HG03442 (cell line): ENCODE measurements around the gene EPS8L1.
"Not testable (repeated sequence)": the region's sequence is repeated elsewhere in the genome, so short reads cannot be mapped to it uniquely, and the experiment has no call there.

Experiments used
- ATAC-seq: cut with Tn5 transposase; IDR thresholded peaks from one replicate; pipeline ENCODE4 v1.9.1; 2021; ENCODE audit warnings: mild to moderate bottlenecking, moderate library complexity; ENCODE audit not compliant: unreplicated experiment

The EPS8L1 gene

DNA sequence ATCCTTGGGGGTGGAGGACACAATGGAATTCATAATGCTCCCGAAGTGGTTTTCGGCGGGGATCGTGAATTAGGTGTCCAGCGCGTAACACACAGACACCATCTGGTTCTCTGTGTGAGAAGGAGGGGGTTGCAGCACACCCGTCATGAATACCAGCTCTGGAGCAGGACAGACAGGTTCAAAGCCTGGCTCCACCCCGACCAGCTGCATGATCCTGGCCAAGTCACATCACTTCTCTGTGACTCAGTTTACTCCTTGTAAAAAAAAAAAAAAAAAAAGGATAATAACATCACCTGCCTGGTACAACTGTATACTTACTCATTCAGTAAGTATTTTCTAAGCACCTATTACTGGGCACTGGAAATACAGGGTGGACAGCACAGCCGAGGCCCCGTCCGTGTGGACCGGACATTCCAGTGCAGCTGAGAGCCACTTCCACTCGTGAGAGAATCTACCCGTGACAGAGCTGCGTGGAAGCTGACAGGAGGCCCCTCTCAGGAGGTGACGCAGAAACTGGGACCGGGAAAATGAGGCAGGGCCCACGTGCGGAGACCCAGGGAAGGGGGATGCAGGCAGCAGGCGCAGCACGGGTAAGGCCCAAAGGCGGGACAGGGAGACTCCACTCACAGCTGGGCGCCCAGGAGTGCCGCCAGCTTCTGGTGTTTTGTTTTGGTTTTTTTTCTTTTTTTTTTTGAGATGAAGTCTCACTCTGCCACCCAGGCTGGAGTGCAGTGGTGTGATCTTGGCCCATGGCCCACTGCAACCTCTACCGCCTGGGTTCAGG lies 24.7 kb upstream of the EPS8L1 start:
- no peak for ATAC-seq

DNA sequence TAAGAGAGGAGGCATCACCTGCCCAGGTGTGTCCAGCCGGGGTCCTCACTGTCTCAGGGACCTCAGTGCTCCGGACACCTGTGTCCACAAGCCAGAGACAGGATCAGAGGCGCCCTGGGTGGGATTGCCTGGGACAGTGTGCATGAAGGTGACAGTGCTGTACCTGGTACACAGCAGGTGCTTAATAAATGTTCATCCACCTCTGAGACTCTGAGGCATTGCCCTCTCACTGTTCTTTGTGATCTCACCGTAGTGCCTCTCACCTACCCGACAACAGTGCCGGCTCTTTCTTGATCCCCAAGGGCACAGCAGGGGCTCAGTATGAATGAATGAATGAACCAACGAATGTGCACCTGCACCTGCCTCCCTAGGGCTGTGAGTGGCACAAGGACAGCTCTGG lies 21.9 kb upstream of the EPS8L1 start:
- no peak for ATAC-seq

GRCh38 chr19:55056827-55057226 lies 18.8 kb upstream of the EPS8L1 start:
- no peak for ATAC-seq

DNA sequence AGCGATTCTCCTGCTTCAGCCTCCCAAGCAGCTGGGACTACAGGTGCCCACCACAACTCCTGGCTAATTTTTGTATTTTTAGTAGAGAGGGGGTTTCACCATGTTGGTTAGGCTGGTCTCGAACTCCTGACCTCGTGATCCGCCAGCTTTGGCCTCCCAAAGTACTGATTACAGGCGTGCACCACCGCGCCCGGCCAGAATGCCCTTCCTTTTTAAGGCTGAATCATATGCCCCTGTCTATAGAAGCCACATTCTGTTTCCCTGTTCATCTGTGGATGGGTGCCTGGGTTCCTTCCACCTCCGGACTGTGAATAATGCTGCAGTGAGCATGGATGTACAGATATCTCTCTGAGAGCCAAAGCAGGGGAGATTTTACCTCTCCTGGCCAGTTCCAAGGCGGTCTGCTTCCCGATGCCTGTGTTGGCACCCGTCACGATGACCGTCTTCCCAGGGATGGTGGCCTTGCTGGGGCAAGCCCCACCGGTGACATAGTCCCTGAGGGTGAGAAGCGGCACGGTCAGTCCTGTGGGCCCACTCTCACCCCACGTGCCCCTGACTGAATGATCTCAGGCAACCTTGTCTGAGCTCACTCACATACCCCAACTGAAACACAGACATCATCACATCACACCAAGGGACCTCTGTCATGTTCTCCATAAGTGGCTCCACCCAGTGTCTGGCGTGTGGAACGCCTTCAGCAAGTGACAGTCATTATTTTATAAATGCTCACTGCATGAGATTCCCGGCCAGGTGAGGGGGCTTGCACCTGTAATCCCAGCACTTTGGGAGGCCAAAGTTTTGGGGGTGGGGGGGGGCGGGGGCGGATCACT lies 16.7 kb upstream of the EPS8L1 start:
- no peak for ATAC-seq

GRCh38 chr19:55060287-55060686 lies 15.4 kb upstream of the EPS8L1 start:
- ATAC-seq, result not testable (repeated sequence)

GRCh38 chr19:55062735-55063491 lies 12.8 kb upstream of the EPS8L1 start, which contains the start of gene RDH13:
RDH13 (minus strand) TSS chr19:55063148; CDS start chr19:55063032, 116 bp downstream.
- ATAC-seq, result peak; percentile 87

DNA sequence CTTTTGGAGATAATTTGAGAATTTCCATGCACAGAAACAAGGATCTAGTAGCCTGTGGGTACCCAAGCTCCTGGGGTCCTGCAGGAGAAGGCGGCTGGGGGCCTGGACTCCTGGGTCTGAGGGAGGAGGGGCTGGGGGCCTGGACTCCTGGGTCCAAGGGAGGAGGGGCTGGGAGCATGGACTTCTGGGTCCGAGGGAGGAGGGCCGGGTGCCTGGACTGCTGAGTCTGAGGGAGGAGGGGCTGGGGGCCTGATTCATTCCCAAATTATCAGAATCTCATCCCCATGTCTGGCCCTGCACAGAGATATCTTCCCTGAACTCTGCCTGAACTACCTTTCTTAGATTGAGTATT lies 12.2 kb upstream of the EPS8L1 start:
- no peak for ATAC-seq

- not testable (repeated sequence) for ATAC-seq
Measured at GRCh38 chr19:55065516-55065915, 10.2 kb upstream of the EPS8L1 start.

GRCh38 chr19:55066107-55066709 lies 9.5 kb upstream of the EPS8L1 start:
- ATAC-seq, result no peak

DNA sequence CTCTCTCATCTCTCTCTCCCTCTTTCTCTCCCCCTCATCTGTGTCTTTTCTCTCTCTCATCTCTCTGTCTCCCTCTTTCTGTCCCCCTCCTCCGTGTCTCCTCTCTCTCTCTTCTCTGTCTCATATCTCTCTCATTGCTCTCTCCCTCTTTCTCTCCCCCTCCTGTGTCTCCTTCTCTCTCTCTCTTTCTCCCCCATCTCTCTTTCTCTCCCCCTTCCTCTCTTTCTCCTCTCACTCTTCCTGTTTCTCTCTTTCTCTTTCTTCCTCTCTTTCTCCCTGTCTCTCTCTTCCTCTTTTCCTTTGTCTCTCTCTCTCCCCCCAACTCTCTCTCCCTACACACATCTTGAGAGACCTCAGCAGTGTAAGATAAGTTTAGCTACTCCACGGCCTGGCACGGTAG lies 7.8 kb upstream of the EPS8L1 start:
- ATAC-seq, result no peak

- ATAC-seq, result no peak
Measured at GRCh38 chr19:55068950-55069864, 6.5 kb upstream of the EPS8L1 start.

GRCh38 chr19:55069865-55070197 lies 5.8 kb upstream of the EPS8L1 start:
- no peak for ATAC-seq

DNA sequence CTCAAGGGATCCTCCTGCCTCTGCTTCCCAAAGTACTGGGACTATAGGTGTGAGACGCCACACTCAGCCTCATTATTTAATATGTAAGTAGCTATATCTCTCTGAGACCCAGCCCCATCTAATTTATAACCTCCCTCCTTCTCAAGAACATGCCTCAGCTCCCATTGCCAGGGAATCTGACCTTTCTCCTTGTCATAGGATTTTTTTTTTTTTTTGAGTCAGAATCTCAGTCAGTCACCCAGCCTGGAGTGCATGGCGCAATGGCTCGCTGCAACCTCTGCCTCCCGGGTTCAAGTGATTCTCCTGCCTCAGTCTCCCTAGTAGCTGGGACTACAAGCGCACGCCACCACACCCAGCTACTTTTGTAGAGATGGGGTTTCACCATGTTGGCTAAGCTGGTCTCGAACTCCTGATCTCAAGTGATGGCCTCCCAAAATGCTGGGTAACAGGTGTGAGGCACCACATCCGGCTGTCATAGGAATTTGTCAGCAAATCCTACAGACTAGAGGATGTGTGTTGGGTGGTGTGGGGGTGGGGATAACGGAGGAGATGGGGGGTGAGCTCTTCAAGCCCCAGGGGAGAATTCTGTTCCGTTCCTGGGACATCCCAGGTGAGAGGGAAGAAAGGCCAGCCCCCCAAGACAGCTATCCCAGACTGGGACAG lies 5.1 kb upstream of the EPS8L1 start:
- ATAC-seq, result no peak

DNA sequence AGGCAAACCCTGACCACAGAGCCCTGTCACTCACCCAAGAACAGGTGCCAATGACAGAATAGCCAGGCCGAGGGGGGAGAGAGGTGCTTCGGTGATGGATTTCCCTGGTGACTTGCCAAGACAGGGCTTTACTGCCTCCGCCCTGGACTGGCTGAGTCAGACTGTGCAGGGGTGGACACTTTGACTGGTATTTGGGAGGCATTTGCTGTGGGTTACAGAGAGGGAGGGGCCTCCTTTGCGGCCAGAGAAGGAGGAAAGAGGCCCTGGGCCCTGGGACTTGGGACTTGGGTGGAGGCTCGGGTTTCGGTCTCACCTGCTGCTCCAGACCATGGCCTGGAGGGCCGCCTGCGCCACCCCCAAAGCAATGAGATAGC lies 4.6 kb upstream of the EPS8L1 start:
- ATAC-seq, result no peak

DNA sequence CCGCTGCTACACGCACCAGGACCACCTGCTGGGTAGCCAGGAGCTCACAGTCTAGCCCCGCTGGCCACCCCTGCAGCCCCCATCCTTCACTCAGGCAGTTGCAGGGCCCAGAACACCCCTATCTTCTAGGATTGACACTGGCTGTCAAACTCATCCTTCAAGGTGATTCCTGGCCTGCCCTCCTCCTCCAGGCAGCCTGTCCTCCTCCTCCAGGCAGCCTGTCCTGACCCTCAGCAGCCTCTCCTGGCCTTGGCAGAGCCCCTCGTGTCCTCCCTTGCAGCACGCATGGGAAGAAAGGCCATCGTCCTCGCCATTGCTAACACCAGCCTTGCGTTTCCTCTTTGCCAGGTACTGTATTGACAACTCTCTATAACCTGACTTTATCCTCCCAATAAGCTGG lies 3.8 kb upstream of the EPS8L1 start:
- ATAC-seq, result no peak

DNA sequence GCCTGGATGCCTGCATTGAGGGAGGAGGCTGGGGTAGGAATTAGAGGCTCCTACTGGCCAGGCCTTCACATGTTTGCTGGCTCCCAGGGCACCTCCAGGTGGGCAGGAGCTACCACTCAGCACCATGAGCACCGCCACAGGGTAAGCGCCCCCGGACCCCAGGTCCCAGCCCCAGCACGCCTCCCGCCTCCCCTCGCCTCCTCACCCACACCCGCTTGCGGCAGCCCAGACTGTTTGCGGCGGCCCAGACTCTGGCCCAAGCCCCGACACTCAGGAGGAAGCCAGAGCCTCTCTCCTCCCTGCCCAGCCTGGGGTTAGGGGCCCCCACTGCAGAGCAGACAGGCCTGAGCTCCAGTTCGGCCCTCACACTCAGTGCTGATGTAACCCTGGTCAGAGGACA lies 652 bp downstream of the EPS8L1 start:
- no peak for ATAC-seq

GRCh38 chr19:55077106-55077505 lies 1.4 kb downstream of the EPS8L1 start:
- ATAC-seq, result no peak

DNA sequence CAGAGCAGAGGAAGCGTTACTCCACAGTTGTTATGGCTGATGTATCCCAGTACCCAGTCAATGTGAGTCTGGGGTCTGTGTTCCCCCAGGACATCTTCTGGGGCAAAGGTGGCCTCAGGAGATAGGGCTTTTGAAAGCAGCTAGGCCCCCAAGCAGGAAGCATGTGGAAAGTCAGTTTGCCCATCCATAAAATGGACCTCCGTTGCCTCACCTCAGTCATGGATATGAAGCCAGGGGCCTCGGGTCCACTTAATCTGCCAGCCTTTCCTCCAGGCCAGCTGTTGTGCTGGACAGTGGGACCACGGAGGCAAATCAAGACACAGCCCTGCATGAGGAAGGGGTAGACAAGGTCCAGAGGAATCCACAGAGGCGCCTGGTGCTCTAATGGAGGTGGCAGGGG lies 3.3 kb downstream of the EPS8L1 start:
- ATAC-seq, result no peak

DNA sequence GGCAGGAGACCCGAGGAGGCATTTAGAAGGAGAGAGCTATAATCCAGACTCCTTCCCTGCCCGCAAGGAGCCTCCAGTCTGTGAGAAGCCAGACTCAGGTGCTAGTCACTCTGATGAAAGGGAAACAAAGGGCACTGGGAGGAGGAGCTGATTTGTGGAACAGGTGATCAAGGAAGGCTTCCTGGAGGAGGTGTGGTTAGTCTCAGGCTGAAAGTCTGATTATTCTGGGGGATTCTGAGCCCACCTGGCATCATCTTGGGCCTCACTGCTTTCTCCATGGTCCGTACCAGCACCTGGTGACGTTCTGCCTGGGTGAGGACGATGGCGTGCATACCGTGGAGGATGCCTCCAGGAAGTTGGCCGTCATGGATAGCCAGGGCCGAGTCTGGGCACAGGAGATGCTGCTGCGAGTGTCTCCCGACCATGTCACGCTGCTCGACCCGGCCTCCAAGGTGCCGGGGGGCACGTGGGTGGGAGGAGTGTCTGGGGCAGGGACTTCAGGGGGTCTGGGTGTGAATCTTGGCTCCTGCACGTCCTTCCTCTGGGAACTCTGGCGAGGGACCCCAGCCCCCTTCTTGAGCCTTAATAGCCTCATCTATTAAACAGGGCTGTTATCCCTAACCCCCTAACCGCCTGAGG lies 3.9 kb downstream of the EPS8L1 start:
- no peak for ATAC-seq
